ENCODE measurements around the gene TAF6L.
A peak's percentile ranks its signal among the peaks of the same experiment; 100 is the strongest.
"Not testable (repeated sequence)": the region's sequence is repeated elsewhere in the genome, so short reads cannot be mapped to it uniquely, and the experiment has no call there.

Gene TAF6L

GRCh38 chr11:62805961-62806441 lies 34.8 kb downstream of the TAF6L start:
- DNase-seq: peak; percentile 47

GRCh38 chr11:62806611-62807121 lies 35.5 kb downstream of the TAF6L start:
- no peak for DNase-seq

GRCh38 chr11:62810748-62811147 lies 39.6 kb downstream of the TAF6L start:
- DNase-seq: no peak

- no peak for DNase-seq
These were observed 40.5 kb downstream of the TAF6L start for GRCh38 chr11:62811659-62812058.

- DNase-seq: no peak
These were observed 45.4 kb downstream of the TAF6L start for GRCh38 chr11:62816557-62816956.

- no peak for DNase-seq
These were observed 45.9 kb downstream of the TAF6L start for GRCh38 chr11:62817129-62817528.

GRCh38 chr11:62823677-62824076 lies 52.5 kb downstream of the TAF6L start:
- no peak for DNase-seq

- not testable (repeated sequence) for DNase-seq
These were observed 56.9 kb downstream of the TAF6L start for GRCh38 chr11:62828130-62828529.

- no peak for DNase-seq
These were observed 59.8 kb downstream of the TAF6L start for GRCh38 chr11:62830904-62831519.

- DNase-seq: peak; percentile 100
These were observed 60.5 kb downstream of the TAF6L start, which contains the start of gene STX5 for GRCh38 chr11:62831520-62832335. Gene STX5 (minus strand): TSS chr11:62832051. CDS start chr11:62831243, 808 bp downstream.

GRCh38 chr11:62832336-62833234 lies 61.4 kb downstream of the TAF6L start, which contains the start of gene TEX54:
Gene TEX54 (minus strand): TSS chr11:62832841.
- no peak for DNase-seq

- DNase-seq: no peak
These were observed 64.1 kb downstream of the TAF6L start for GRCh38 chr11:62835336-62835735.

Data from CD4-positive, alpha-beta T cell treated with Interleukin-10 for 1 hour (primary cell).